Measurements from ENCODE around the gene EZR.
"Not testable (repeated sequence)": the region's sequence is repeated elsewhere in the genome, so short reads cannot be mapped to it uniquely, and the experiment has no call there.

The EZR gene

DNA sequence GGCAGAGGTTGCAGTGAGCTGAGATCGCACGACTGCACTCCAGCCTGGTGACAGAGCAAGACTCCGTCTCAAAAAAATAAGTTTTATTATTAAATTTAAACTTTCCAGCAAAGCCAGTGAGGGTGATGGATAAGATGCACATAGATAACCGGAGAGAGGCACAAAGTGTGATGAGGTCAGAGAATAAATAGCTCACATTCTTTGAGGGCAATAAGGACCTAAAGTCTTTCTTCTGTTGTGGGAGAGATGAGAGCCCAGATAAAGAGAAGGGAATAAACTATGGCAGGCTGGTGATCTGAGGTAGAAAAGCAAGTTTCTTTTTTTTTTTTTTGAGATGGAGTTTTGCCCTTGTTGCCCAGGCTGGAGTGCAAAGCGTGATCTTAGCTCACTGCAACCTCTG, 20.6 kb upstream of the EZR start:
- no peak overlapping the region for H2BK5ac ChIP-seq (ENCODE audit: low read depth, low read length, poor library complexity)
- no peak overlapping the region for H3K4me3 ChIP-seq (ENCODE audit: low read depth, low read length)
- no CpG with 5 or more reads among the region's 5 CpGs for WGBS (ENCODE audit: extremely low coverage, insufficient coverage, insufficient read length)
- H3K9me3 ChIP-seq (ENCODE audit: insufficient read depth, low read depth, low read length): peaks cover 1% of the 10 kb centered on the region
- H3K27me3 ChIP-seq (ENCODE audit: insufficient read depth, low read length): no peaks in the 10 kb centered on the region
- no peak overlapping the region for H4K8ac ChIP-seq (ENCODE audit: low read depth, low read length)
- no peak overlapping the region for H4K12ac ChIP-seq (ENCODE audit: low read depth, low read length)
- peaks cover 26 to 28% of the 10 kb centered on the region in 2 experiments for H3K4me1 ChIP-seq (ENCODE audit: control insufficient read depth in 1 of 2, insufficient read depth in 2 of 2, low read length in 2 of 2)
- H3K4ac ChIP-seq (ENCODE audit: low read depth, low read length): no peak overlapping the region
- H3K4me2 ChIP-seq (ENCODE audit: low read length): no peak overlapping the region
- no peak overlapping the region for H3K18ac ChIP-seq (ENCODE audit: low read length)
- peak overlapping the region; percentile 33 for H2BK120ac ChIP-seq (ENCODE audit: insufficient read depth, low read length, poor library complexity)
- peak overlapping the region; percentile 68 for H4K91ac ChIP-seq (ENCODE audit: low read depth, low read length)
- peaks cover 24% of the 10 kb centered on the region for H3K79me1 ChIP-seq (ENCODE audit: low read length)
- H3K79me2 ChIP-seq (ENCODE audit: control insufficient read depth, insufficient read depth, low read length, poor library complexity): no peaks in the 10 kb centered on the region
- no peak overlapping the region for H3K23ac ChIP-seq (ENCODE audit: low read length)
- H3K27ac ChIP-seq (ENCODE audit: low read depth, low read length): peak overlapping the region; percentile 54
- no peak overlapping the region for H2AFZ ChIP-seq (ENCODE audit: insufficient read depth, low read length, poor library complexity)
- no peak overlapping the region for H2AK5ac ChIP-seq (ENCODE audit: low read length)
- no peak overlapping the region for H3K9ac ChIP-seq (ENCODE audit: low read length)
- DNase-seq: peak in 1 of 2 donors; percentile 86
- no peak overlapping the region for H2BK12ac ChIP-seq (ENCODE audit: low read length)
- no peak overlapping the region for H3K14ac ChIP-seq (ENCODE audit: low read length)
- H3K36me3 ChIP-seq (ENCODE audit: control insufficient read depth in 1 of 2, insufficient read depth in 2 of 2, low read length in 2 of 2): no peaks in the 10 kb centered on the region

DNA sequence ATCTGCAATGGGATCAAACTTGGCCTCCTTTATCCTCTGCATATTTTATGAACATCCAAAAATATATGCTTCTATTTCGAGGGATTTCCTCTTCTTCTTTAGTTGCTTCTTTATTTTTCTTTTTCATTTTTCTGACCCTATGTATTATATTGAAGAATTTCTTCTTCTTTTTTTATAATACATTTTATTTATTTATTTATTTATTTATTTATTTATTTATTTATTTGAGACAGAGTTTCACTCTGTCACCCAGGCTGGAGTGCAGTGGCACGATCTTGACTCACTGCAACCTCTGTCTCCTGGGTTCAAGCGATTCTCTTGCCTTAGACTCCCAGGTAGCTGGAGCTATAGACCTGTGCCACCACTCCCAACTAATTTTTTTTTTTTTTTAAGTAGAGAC, 19.6 kb upstream of the EZR start:
- not testable (repeated sequence) for H4K8ac ChIP-seq (ENCODE audit: low read depth, low read length); H3K4ac ChIP-seq (ENCODE audit: low read depth, low read length); H3K9ac ChIP-seq (ENCODE audit: low read length); H4K12ac ChIP-seq (ENCODE audit: low read depth, low read length); H3K4me2 ChIP-seq (ENCODE audit: low read length); H2BK12ac ChIP-seq (ENCODE audit: low read length); H2AK5ac ChIP-seq (ENCODE audit: low read length); H3K9me3 ChIP-seq (ENCODE audit: insufficient read depth, low read depth, low read length); H3K14ac ChIP-seq (ENCODE audit: low read length); H3K4me3 ChIP-seq (ENCODE audit: low read depth, low read length); H2BK5ac ChIP-seq (ENCODE audit: low read depth, low read length, poor library complexity); H2AFZ ChIP-seq (ENCODE audit: insufficient read depth, low read length, poor library complexity); H2BK120ac ChIP-seq (ENCODE audit: insufficient read depth, low read length, poor library complexity); H3K18ac ChIP-seq (ENCODE audit: low read length); H3K27me3 ChIP-seq (ENCODE audit: insufficient read depth, low read length); H3K36me3 ChIP-seq (ENCODE audit: control insufficient read depth in 1 of 2, insufficient read depth in 2 of 2, low read length in 2 of 2); DNase-seq; H3K23ac ChIP-seq (ENCODE audit: low read length); H3K79me2 ChIP-seq (ENCODE audit: control insufficient read depth, insufficient read depth, low read length, poor library complexity)
- peak overlapping the region; percentile 97 for H3K27ac ChIP-seq (ENCODE audit: low read depth, low read length)
- peaks cover 28% of the 10 kb centered on the region in 2 experiments for H3K4me1 ChIP-seq (ENCODE audit: control insufficient read depth in 1 of 2, insufficient read depth in 2 of 2, low read length in 2 of 2)
- no CpG with 5 or more reads among the region's 3 CpGs for WGBS (ENCODE audit: extremely low coverage, insufficient coverage, insufficient read length)
- peaks cover 27% of the 10 kb centered on the region for H3K79me1 ChIP-seq (ENCODE audit: low read length)
- H4K91ac ChIP-seq (ENCODE audit: low read depth, low read length): peak overlapping the region; percentile 70

DNA sequence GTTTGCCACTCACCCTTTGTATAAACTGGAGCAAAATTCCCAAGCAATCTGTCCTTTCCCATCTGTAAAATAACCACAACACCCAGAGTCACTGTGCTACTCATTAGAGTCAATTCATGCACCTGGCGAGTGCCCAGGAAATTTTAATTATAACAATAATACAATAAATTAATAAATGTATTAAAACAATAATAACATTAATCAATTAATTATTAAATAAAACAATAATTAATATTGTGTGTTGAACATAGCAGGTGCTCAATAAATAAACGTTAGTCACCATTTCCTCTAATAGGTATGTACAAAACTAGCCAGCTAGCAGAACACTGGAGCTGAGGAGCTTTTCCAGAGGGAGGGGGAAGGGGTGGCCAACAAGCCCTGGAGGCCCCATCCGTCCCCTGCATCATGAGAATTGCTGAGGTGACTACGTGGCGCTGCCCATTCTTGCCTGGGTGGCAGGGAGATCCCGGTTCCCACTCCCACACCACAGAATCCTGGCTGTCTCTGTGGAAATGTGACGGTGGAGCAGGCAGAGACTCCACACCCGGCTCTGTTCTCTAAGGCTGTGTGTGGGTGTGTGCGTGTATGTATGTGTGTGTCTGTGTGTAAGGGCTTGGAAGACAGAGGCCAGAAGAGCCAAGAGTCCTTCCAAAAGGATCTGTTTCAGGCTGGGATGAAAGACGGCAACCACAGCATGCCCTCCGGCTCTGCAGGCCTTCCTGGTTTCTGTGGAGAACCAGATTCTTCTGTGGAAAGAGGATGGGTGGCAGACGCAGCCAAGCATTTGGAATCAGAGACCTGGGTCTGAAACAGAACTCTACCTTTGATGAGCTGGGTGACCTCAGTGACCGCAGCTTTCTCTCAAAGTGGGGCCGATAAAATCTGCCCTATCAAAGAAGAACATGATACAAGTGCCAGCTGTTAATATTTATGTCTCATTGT, 18.8 kb upstream of the EZR start:
- Histone ChIP-seq H3K36me3 (ENCODE audit: control insufficient read depth in 1 of 2, insufficient read depth in 2 of 2, low read length in 2 of 2) (no peaks in the 10 kb centered on the region), H3K9ac (ENCODE audit: low read length) (no peak overlapping the region), H2BK5ac (ENCODE audit: low read depth, low read length, poor library complexity) (peak overlapping the region; percentile 81), H3K4me2 (ENCODE audit: low read length) (peak overlapping the region; percentile 51), H3K4me3 (ENCODE audit: low read depth, low read length) (no peak overlapping the region), H4K12ac (ENCODE audit: low read depth, low read length) (no peak overlapping the region), H2BK12ac (ENCODE audit: low read length) (peak overlapping the region; percentile 90), H3K4ac (ENCODE audit: low read depth, low read length) (no peak overlapping the region), H3K79me1 (ENCODE audit: low read length) (peaks cover 27% of the 10 kb centered on the region), H2BK120ac (ENCODE audit: insufficient read depth, low read length, poor library complexity) (peak overlapping the region; percentile 81), H2AFZ (ENCODE audit: insufficient read depth, low read length, poor library complexity) (no peak overlapping the region), H3K27me3 (ENCODE audit: insufficient read depth, low read length) (no peaks in the 10 kb centered on the region), H3K9me3 (ENCODE audit: insufficient read depth, low read depth, low read length) (peaks cover 1% of the 10 kb centered on the region), H4K91ac (ENCODE audit: low read depth, low read length) (peak overlapping the region; percentile 81), H4K8ac (ENCODE audit: low read depth, low read length) (peak overlapping the region; percentile 7), H3K4me1 (ENCODE audit: control insufficient read depth in 1 of 2, insufficient read depth in 2 of 2, low read length in 2 of 2) (peaks cover 28% of the 10 kb centered on the region in 2 experiments), H3K27ac (ENCODE audit: low read depth, low read length) (peak overlapping the region; percentile 97), H2AK5ac (ENCODE audit: low read length) (no peak overlapping the region), H3K23ac (ENCODE audit: low read length) (no peak overlapping the region), H3K79me2 (ENCODE audit: control insufficient read depth, insufficient read depth, low read length, poor library complexity) (no peaks in the 10 kb centered on the region), H3K18ac (ENCODE audit: low read length) (peak overlapping the region; percentile 67), H3K14ac (ENCODE audit: low read length) (peak overlapping the region; percentile 45)
- peak in 1 of 2 donors; percentile 66 for DNase-seq
- no CpG with 5 or more reads among the region's 14 CpGs for WGBS (ENCODE audit: extremely low coverage, insufficient coverage, insufficient read length)

DNA sequence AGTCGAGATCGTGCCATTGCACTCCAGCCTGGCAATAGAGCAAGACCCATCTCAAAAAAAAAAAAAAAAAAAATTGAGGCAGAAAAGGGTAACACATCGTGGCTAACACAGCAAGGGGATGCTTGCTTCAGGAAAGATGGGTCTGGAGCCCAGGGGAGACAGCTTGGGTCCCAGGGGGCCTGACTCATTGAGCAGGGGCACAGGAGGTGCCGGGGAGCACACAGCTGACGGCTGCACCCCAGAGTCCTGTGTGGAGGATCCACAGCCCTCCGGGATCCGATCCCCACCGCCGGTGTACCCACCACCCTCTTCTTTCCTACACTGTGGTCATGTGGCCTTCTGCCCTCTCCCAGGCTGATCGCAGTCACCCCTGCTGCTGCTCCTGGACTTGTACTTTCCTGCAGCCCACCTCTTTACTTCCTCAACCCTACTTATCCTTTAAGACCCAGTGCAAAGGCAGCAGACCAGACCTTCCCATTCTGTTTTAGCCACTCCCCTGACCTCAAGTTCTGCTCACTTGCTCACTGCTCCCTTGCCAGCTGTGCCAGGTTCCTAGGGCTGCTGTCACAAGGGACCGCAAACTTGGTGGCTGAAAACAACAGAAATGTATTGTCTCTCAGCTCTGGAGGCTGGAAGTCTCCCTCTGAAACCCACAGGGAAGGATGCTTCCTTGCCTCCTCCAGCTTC, 17.6 kb upstream of the EZR start:
- no CpG with 5 or more reads among the region's 11 CpGs for WGBS (ENCODE audit: extremely low coverage, insufficient coverage, insufficient read length)
- H3K27me3 ChIP-seq (ENCODE audit: insufficient read depth, low read length): no peaks in the 10 kb centered on the region
- peak overlapping the region; percentile 0 for H3K4ac ChIP-seq (ENCODE audit: low read depth, low read length)
- H3K36me3 ChIP-seq (ENCODE audit: control insufficient read depth in 1 of 2, insufficient read depth in 2 of 2, low read length in 2 of 2): no peaks in the 10 kb centered on the region
- H2BK120ac ChIP-seq (ENCODE audit: insufficient read depth, low read length, poor library complexity): peak overlapping the region; percentile 71
- no peaks in the 10 kb centered on the region for H3K79me2 ChIP-seq (ENCODE audit: control insufficient read depth, insufficient read depth, low read length, poor library complexity)
- peak overlapping the region; percentile 28 for H3K14ac ChIP-seq (ENCODE audit: low read length)
- peaks cover 27% of the 10 kb centered on the region for H3K79me1 ChIP-seq (ENCODE audit: low read length)
- no peak overlapping the region for H4K8ac ChIP-seq (ENCODE audit: low read depth, low read length)
- peak overlapping the region; percentile 22 for H2AK5ac ChIP-seq (ENCODE audit: low read length)
- peak overlapping the region; percentile 6 for H2AFZ ChIP-seq (ENCODE audit: insufficient read depth, low read length, poor library complexity)
- H4K91ac ChIP-seq (ENCODE audit: low read depth, low read length): peak overlapping the region; percentile 80
- H3K9ac ChIP-seq (ENCODE audit: low read length): no peak overlapping the region
- peak overlapping the region; percentile 43 for H3K18ac ChIP-seq (ENCODE audit: low read length)
- no peak overlapping the region for H4K12ac ChIP-seq (ENCODE audit: low read depth, low read length)
- H2BK5ac ChIP-seq (ENCODE audit: low read depth, low read length, poor library complexity): peak overlapping the region; percentile 28
- H3K4me2 ChIP-seq (ENCODE audit: low read length): no peak overlapping the region
- H3K23ac ChIP-seq (ENCODE audit: low read length): no peak overlapping the region
- peaks cover 28 to 32% of the 10 kb centered on the region in 2 experiments for H3K4me1 ChIP-seq (ENCODE audit: control insufficient read depth in 1 of 2, insufficient read depth in 2 of 2, low read length in 2 of 2)
- DNase-seq: no peak
- peaks cover 1% of the 10 kb centered on the region for H3K9me3 ChIP-seq (ENCODE audit: insufficient read depth, low read depth, low read length)
- no peak overlapping the region for H3K4me3 ChIP-seq (ENCODE audit: low read depth, low read length)
- peak overlapping the region; percentile 16 for H2BK12ac ChIP-seq (ENCODE audit: low read length)
- no peak overlapping the region for H3K27ac ChIP-seq (ENCODE audit: low read depth, low read length)

Measured in trophoblast cell (in vitro differentiated cells and primary cell).